GM19324 (cell line): ENCODE measurements around the gene GMCL2.
A peak's percentile ranks its signal among the peaks of the same experiment; 100 is the strongest.
"Not testable (repeated sequence)": the region's sequence is repeated elsewhere in the genome, so short reads cannot be mapped to it uniquely, and the experiment has no call there.

Source experiments
- ATAC-seq: cut with Tn5 transposase; IDR thresholded peaks from one replicate; pipeline ENCODE4 v1.9.1; 2021; ENCODE audit warnings: mild to moderate bottlenecking, moderate library complexity; ENCODE audit not compliant: unreplicated experiment, low FRiP score

Gene GMCL2

GRCh38 chr5:178187014-178187413 lies at the start of gene GMCL2:
Gene GMCL2, minus strand, starts transcription at chr5:178187371. Its CDS starts 72 bp downstream, at chr5:178187299.
- no peak for ATAC-seq

GRCh38 chr5:178236679-178237078 lies 49.5 kb upstream of the GMCL2 start:
- ATAC-seq: no peak

- ATAC-seq: no peak
Measured at GRCh38 chr5:178236126-178236525, 49.0 kb upstream of the GMCL2 start.

- ATAC-seq: no peak
Measured at GRCh38 chr5:178235588-178235974, 48.4 kb upstream of the GMCL2 start.

GRCh38 chr5:178234750-178235587 lies 47.8 kb upstream of the GMCL2 start:
- no peak for ATAC-seq

- no peak for ATAC-seq
Measured at GRCh38 chr5:178234121-178234749, 47.1 kb upstream of the GMCL2 start.

- no peak for ATAC-seq
Measured at GRCh38 chr5:178232920-178233429, 45.8 kb upstream of the GMCL2 start.

GRCh38 chr5:178232124-178232919 lies 45.2 kb upstream of the GMCL2 start, which contains the start of gene PHYKPL:
Gene PHYKPL, minus strand, starts transcription at chr5:178232802. Its CDS starts 252 bp downstream, at chr5:178232550.
- ATAC-seq: peak; percentile 78

- ATAC-seq: no peak
Measured at GRCh38 chr5:178231539-178232123, 44.5 kb upstream of the GMCL2 start.

- ATAC-seq: no peak
Measured at GRCh38 chr5:178230879-178231538, 43.8 kb upstream of the GMCL2 start.

- ATAC-seq: no peak
Measured at GRCh38 chr5:178229861-178230260, 42.7 kb upstream of the GMCL2 start.

GRCh38 chr5:178229111-178229510 lies 41.9 kb upstream of the GMCL2 start:
- ATAC-seq: not testable (repeated sequence)

- ATAC-seq: no peak
Measured at GRCh38 chr5:178228609-178229008, 41.4 kb upstream of the GMCL2 start.

- ATAC-seq: no peak
Measured at GRCh38 chr5:178227929-178228328, 40.8 kb upstream of the GMCL2 start.

GRCh38 chr5:178227138-178227659 lies 40.0 kb upstream of the GMCL2 start:
- ATAC-seq: no peak

GRCh38 chr5:178225174-178225573 lies 38.0 kb upstream of the GMCL2 start:
- no peak for ATAC-seq

- no peak for ATAC-seq
Measured at GRCh38 chr5:178224403-178224802, 37.2 kb upstream of the GMCL2 start.

GRCh38 chr5:178223828-178224335 lies 36.7 kb upstream of the GMCL2 start:
- ATAC-seq: no peak

- ATAC-seq: no peak
Measured at GRCh38 chr5:178223196-178223773, 36.1 kb upstream of the GMCL2 start.
